H9 (cell line): ENCODE results near the gene DCXR. TPM values are rescaled to one million over a fixed set of nuclear protein-coding genes. Genes with fewer than 3 reads are reported as not detected.

Source experiments
- DNase-seq: peaks from one replicate; pipeline ENCODE4 v3.0.0-alpha.2; 2017
- H2AFZ ChIP-seq: one replicate; pipeline ENCODE4 v1.6.1; 2013; ENCODE audit warnings: mild to moderate bottlenecking, low read length, control low read depth, moderate library complexity
- H2AK5ac ChIP-seq: 2 replicates; pipeline ENCODE4 v1.6.1; 2013; ENCODE audit warnings: low read length, control low read depth, mixed read lengths; ENCODE audit not compliant: insufficient read length
- H2BK120ac ChIP-seq: one replicate; pipeline ENCODE4 v1.6.1; 2013; ENCODE audit warnings: low read depth, mild to moderate bottlenecking, low read length, control low read depth, inconsistent platforms; ENCODE audit not compliant: poor library complexity, severe bottlenecking
- H2BK12ac ChIP-seq: 2 replicates; pipeline ENCODE4 v1.6.1; 2013; ENCODE audit warnings: low read length, control low read depth, mixed read lengths, low read depth; ENCODE audit not compliant: insufficient read length
- H2BK15ac ChIP-seq: 2 replicates; pipeline ENCODE4 v1.6.1; 2013; ENCODE audit warnings: low read depth, low read length, control low read depth
- H2BK20ac ChIP-seq: one replicate; pipeline ENCODE4 v1.6.1; 2013; ENCODE audit warnings: low read depth, mild to moderate bottlenecking, low read length, control low read depth, inconsistent platforms; ENCODE audit not compliant: poor library complexity, severe bottlenecking
- H2BK5ac ChIP-seq: 2 replicates; pipeline ENCODE4 v1.6.1; 2013; ENCODE audit warnings: low read length, control low read depth, mixed read lengths; ENCODE audit not compliant: insufficient read length
- H3K14ac ChIP-seq: 2 replicates; pipeline ENCODE4 v1.6.1; 2013; ENCODE audit warnings: low read length, control low read depth; ENCODE audit not compliant: insufficient read depth
- H3K18ac ChIP-seq: 2 replicates; pipeline ENCODE4 v1.6.1; 2013; ENCODE audit warnings: low read depth, mild to moderate bottlenecking, mixed read lengths, low read length, control low read depth; ENCODE audit not compliant: insufficient read length
- H3K23ac ChIP-seq: 2 replicates; pipeline ENCODE4 v1.6.1; 2013; ENCODE audit warnings: low read length, control low read depth, mixed read lengths, low read depth; ENCODE audit not compliant: insufficient read length
- H3K23me2 ChIP-seq: 2 replicates; pipeline ENCODE4 v1.6.1; 2013; ENCODE audit warnings: low read depth, mild to moderate bottlenecking, mixed read lengths, low read length, control low read depth; ENCODE audit not compliant: insufficient read length, poor library complexity, severe bottlenecking
- H3K27ac ChIP-seq: 2 replicates; pipeline ENCODE4 v1.5.1; 2013; ENCODE audit warnings: low read length, control low read depth, mixed read lengths, low read depth; ENCODE audit not compliant: insufficient read length
- H3K27me3 ChIP-seq: 2 replicates; pipeline ENCODE4 v1.6.1; 2013; ENCODE audit warnings: low read length, control low read depth, inconsistent platforms; ENCODE audit not compliant: insufficient read depth
- H3K4ac ChIP-seq: 2 replicates; pipeline ENCODE4 v1.6.1; 2013; ENCODE audit warnings: low read depth, mild to moderate bottlenecking, control low read depth, inconsistent platforms, low read length, moderate library complexity
- H3K4me1 ChIP-seq: 2 replicates; pipeline ENCODE4 v1.6.1; 2013; ENCODE audit warnings: low read length, control low read depth, inconsistent platforms; ENCODE audit not compliant: insufficient read depth
- H3K4me2 ChIP-seq: 2 replicates; pipeline ENCODE4 v1.6.1; 2013; ENCODE audit warnings: low read length, control low read depth, mixed read lengths; ENCODE audit not compliant: insufficient read length, insufficient read depth
- H3K56ac ChIP-seq: 2 replicates; pipeline ENCODE4 v1.6.1; 2013; ENCODE audit warnings: low read depth, mild to moderate bottlenecking, mixed read lengths, low read length, control low read depth; ENCODE audit not compliant: insufficient read length
- H3K79me1 ChIP-seq: 2 replicates; pipeline ENCODE4 v1.6.1; 2013; ENCODE audit warnings: low read depth, mild to moderate bottlenecking, moderate library complexity, low read length, control low read depth, inconsistent platforms; ENCODE audit not compliant: insufficient read depth, poor library complexity, severe bottlenecking
- H3K79me2 ChIP-seq: 2 replicates; pipeline ENCODE4 v1.6.1; 2013; ENCODE audit warnings: low read length, control low read depth, inconsistent platforms; ENCODE audit not compliant: insufficient read depth
- H3K9ac ChIP-seq: 2 replicates; pipeline ENCODE4 v1.6.1; 2013; ENCODE audit warnings: low read length, control low read depth, mixed read lengths; ENCODE audit not compliant: insufficient read length; ENCODE audit errors: extremely low read depth
- H3K9me3 ChIP-seq: one replicate; pipeline ENCODE4 v1.6.1; 2013; ENCODE audit warnings: low read depth, low read length, inconsistent platforms; ENCODE audit not compliant: control insufficient read depth
- H3T11ph ChIP-seq: one replicate; pipeline ENCODE4 v1.6.1; 2013; ENCODE audit warnings: mild to moderate bottlenecking, low read length, control low read depth, inconsistent platforms
- H4K20me1 ChIP-seq: one replicate; pipeline ENCODE4 v1.6.1; 2013; ENCODE audit not compliant: control insufficient read depth, insufficient read length, insufficient read depth
- H4K5ac ChIP-seq: 2 replicates; pipeline ENCODE4 v1.6.1; 2013; ENCODE audit warnings: low read depth, mild to moderate bottlenecking, mixed read lengths, low read length, control low read depth; ENCODE audit not compliant: insufficient read length
- H4K8ac ChIP-seq: replicated peaks from 2 replicates; pipeline ENCODE4 v1.6.1; 2013; ENCODE audit warnings: low read length, control low read depth, mixed read lengths, low read depth; ENCODE audit not compliant: insufficient read length
- H4K91ac ChIP-seq: 2 replicates; pipeline ENCODE4 v1.6.1; 2013; ENCODE audit warnings: low read depth, mild to moderate bottlenecking, moderate library complexity, mixed read lengths, low read length, control low read depth; ENCODE audit not compliant: insufficient read length
- H3K27ac Mint-ChIP-seq, 3 experiments: 2 replicates in 2 of 3; 3 replicates in 1 of 3; pipeline ENCODE4 v1.8.0; 2020 to 2021; ENCODE audit warnings: mixed read lengths in 3 of 3, mild to moderate bottlenecking in 1 of 3, moderate library complexity in 1 of 3
- H3K27me3 Mint-ChIP-seq: 2 replicates; pipeline ENCODE4 v1.8.0; 2021; ENCODE audit warnings: low read depth, mild to moderate bottlenecking, moderate library complexity, mixed read lengths
- H3K36me3 Mint-ChIP-seq, 3 experiments: 2 replicates in 2 of 3; 3 replicates in 1 of 3; pipeline ENCODE4 v1.8.0; 2020 to 2021; ENCODE audit warnings: low read depth in 3 of 3, mixed read lengths in 3 of 3; ENCODE audit not compliant: insufficient read depth in 1 of 3
- H3K4me1 Mint-ChIP-seq, 2 experiments: 2 replicates each; pipeline ENCODE4 v1.8.0; 2020; ENCODE audit warnings: mixed read lengths in 2 of 2
- H3K4me3 Mint-ChIP-seq, 2 experiments: 2 replicates in 1 of 2; 3 replicates in 1 of 2; pipeline ENCODE4 v1.8.0; 2020 to 2021; ENCODE audit warnings: mild to moderate bottlenecking in 2 of 2, mixed read lengths in 2 of 2, moderate library complexity in 1 of 2
- H3K9me3 Mint-ChIP-seq, 2 experiments: 2 replicates in 1 of 2; 3 replicates in 1 of 2; pipeline ENCODE4 v1.8.0; 2020; ENCODE audit warnings: mild to moderate bottlenecking in 2 of 2, mixed read lengths in 2 of 2, moderate library complexity in 1 of 2
- CTCF ChIP-seq: fragments of 200-600 bp; sonication (generic); conservative IDR thresholded peaks from 3 replicates; pipeline ENCODE4 v1.8.0; 2021; ENCODE audit warnings: antibody characterized with exemption, mild to moderate bottlenecking
- WGBS: extraction: QIAGEN DNeasy Blood & Tissue Kit; methylation state at CpG from one replicate; pipeline ENCODE4 v1.1.7; 2013; ENCODE audit warnings: missing lambda C conversion rate, low lambda C conversion rate, mixed read lengths; ENCODE audit not compliant: insufficient read length; ENCODE audit errors: extremely low coverage; 5-methylcytosine and 5-hydroxymethylcytosine counted together
- total RNA-seq: library from RNA; stranded (reverse); gene quantifications from 2 replicates; pipeline ENCODE4 v1.2.1, GENCODE V29; 2021

DCXR gene
- total RNA-seq, 1 experiment from 2014 or later = 93.6 TPM

DNA sequence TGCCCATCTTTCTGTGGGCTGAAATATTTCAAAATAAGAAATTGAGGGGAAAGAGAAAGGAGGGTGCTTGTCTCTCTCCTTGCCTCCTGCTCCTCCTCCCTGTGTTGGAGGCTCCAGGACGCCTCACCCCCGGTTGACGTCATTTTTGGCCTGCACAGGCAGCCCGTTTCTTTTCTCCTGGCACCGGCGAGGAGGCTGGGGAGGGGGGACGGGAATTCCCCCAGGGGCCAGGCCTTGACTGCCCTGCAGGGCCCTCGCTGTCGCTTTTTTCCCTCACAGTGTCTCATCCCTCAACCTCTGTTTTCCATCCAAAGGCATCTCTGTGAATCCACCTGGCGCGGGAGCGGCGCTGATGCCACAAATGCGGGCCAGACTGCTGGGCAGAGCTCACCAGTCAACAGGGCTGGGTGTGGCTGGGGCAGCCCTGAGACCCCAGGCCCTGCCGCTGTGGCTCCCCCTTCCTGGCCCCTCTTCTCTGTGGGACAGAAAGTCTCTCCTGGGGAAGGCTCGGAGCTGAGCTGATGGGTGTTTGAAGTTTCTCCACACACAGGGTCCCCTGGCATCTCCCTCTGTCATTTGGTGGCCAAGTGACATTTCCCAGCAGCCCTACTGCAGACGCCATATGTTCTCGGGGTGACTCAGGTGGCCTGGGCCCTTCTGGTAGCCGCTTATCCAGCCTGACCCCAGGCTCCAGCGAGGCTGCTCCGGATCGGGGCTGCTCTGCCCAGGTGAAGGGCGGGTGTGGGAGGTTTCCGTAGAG, 30.8 kb downstream of the DCXR start:
- peak overlapping the region in 1 of 3 experiments; percentile 63; a peak in 1 of 7 replicates for H3K27ac Mint-ChIP-seq

More for the DNA sequence above, 30.8 kb downstream of the DCXR start:
- no peaks in the 10 kb centered on the region for H3K9me3 ChIP-seq
- H3K27ac ChIP-seq = no peak overlapping the region
- H3K79me2 ChIP-seq = no peaks in the 10 kb centered on the region
- no peak overlapping the region for H3K56ac ChIP-seq
- no peak overlapping the region for H2AK5ac ChIP-seq
- H2BK12ac ChIP-seq = no peak overlapping the region
- no peak overlapping the region for H3K9ac ChIP-seq
- no peak overlapping the region for H3K23ac ChIP-seq
- no peak overlapping the region for H4K8ac ChIP-seq
- Mint-ChIP-seq H3K4me1 (no peaks in the 10 kb centered on the region), H3K4me3 (no peak overlapping the region), H3K27me3 (no peaks in the 10 kb centered on the region; the same call in 1 of the 2 replicates), H3K9me3 (no peaks in the 10 kb centered on the region), H3K36me3 (no peaks in the 10 kb centered on the region)
- no peaks in the 10 kb centered on the region for H3K27me3 ChIP-seq
- H3K4me2 ChIP-seq = no peak overlapping the region
- no peak overlapping the region for H4K91ac ChIP-seq
- H2BK20ac ChIP-seq = no peak overlapping the region
- no peak overlapping the region for H2BK15ac ChIP-seq
- no peak overlapping the region for H3K18ac ChIP-seq
- no peak overlapping the region for H3T11ph ChIP-seq
- H4K20me1 ChIP-seq = no peaks in the 10 kb centered on the region
- TF ChIP-seq CTCF = no peak
- H3K79me1 ChIP-seq = no peaks in the 10 kb centered on the region
- H2BK120ac ChIP-seq = no peak overlapping the region
- H2BK5ac ChIP-seq = no peak overlapping the region
- no peak overlapping the region for H4K5ac ChIP-seq
- no peaks in the 10 kb centered on the region for H3K4me1 ChIP-seq
- no peak for DNase-seq
- no peak overlapping the region for H2AFZ ChIP-seq
- H3K4ac ChIP-seq = no peak overlapping the region
- no CpG with 5 or more reads among the region's 24 CpGs for WGBS
- H3K23me2 ChIP-seq = no peaks in the 10 kb centered on the region
- H3K14ac ChIP-seq = no peak overlapping the region
